IMR-90 (cell line): ENCODE data around the gene CMIP. TPM values are rescaled to one million over a fixed set of nuclear protein-coding genes. Genes with fewer than 3 reads are reported as not detected.

Source experiments
- ATAC-seq: fragments of 200-7000 bp; cut with Tn5 transposase; 2 replicates; pipeline ENCODE4 v1.9.1; 2020; ENCODE audit warnings: low read depth, mild to moderate bottlenecking, moderate library complexity
- BruUV-seq: library from RNA; stranded (reverse); fragments of 400-500 nt; replicated peaks from 2 replicates; lab custom pipeline; 2021; lab: Mats Ljungman, UMichigan
- CTCF ChIA-PET: fragments of 300-600 bp; formaldehyde crosslinking; extraction: SDS; loops from one replicate; lab custom pipeline; 2021; ENCODE audit warnings: antibody characterized with exemption; lab: Yijun Ruan, JAX
- POLR2A ChIA-PET: fragments of 300-600 bp; sonication (Branson Sonifier 250); formaldehyde crosslinking; loops from one replicate; lab custom pipeline; 2022; ENCODE audit warnings: antibody characterized with exemption; ENCODE audit not compliant: unreplicated experiment; lab: Charles Lee
- DNase-seq: peaks from one replicate; pipeline ENCODE4 v3.0.0; 2013
- H2AFZ ChIP-seq: replicated peaks from 2 replicates; pipeline ENCODE3; 2013; ENCODE audit warnings: low read length, mild to moderate bottlenecking; ENCODE audit not compliant: poor library complexity
- H2AK5ac ChIP-seq: 2 replicates; pipeline ENCODE4 v1.6.1; 2013; ENCODE audit warnings: low read depth, low read length, inconsistent platforms
- H2AK9ac ChIP-seq: replicated peaks from 2 replicates; pipeline ENCODE3; 2013; ENCODE audit warnings: mild to moderate bottlenecking, low read depth, low read length, moderate library complexity; ENCODE audit not compliant: poor library complexity
- H2BK120ac ChIP-seq: 2 replicates; pipeline ENCODE4 v1.6.1; 2013; ENCODE audit warnings: low read depth, low read length, inconsistent platforms
- H2BK15ac ChIP-seq: 3 replicates; pipeline ENCODE4 v1.6.1; 2013; ENCODE audit warnings: low read depth, low read length, inconsistent platforms
- H2BK20ac ChIP-seq: 2 replicates; pipeline ENCODE4 v1.6.1; 2013; ENCODE audit warnings: low read depth, mild to moderate bottlenecking, inconsistent platforms, low read length, moderate library complexity
- H2BK5ac ChIP-seq: 2 replicates; pipeline ENCODE4 v1.6.1; 2013; ENCODE audit warnings: mild to moderate bottlenecking, low read depth, low read length, inconsistent platforms; ENCODE audit not compliant: poor library complexity, severe bottlenecking
- H3K14ac ChIP-seq: replicated peaks from 2 replicates; pipeline ENCODE4 v1.6.1; 2013; ENCODE audit warnings: low read depth, low read length, inconsistent platforms
- H3K18ac ChIP-seq: 2 replicates; pipeline ENCODE4 v1.6.1; 2013; ENCODE audit warnings: low read depth, low read length, control low read depth
- H3K23ac ChIP-seq: 2 replicates; pipeline ENCODE4 v1.6.1; 2013; ENCODE audit warnings: low read depth, low read length, inconsistent platforms
- H3K27ac ChIP-seq: 2 replicates; pipeline ENCODE4 v1.5.1; 2013; ENCODE audit warnings: mild to moderate bottlenecking, control low read depth, low read length; ENCODE audit not compliant: insufficient read depth
- H3K27me3 ChIP-seq: 2 replicates; pipeline ENCODE4 v1.6.1; 2013; ENCODE audit warnings: low read length; ENCODE audit not compliant: control insufficient read depth, insufficient read depth
- H3K36me3 ChIP-seq: 2 replicates; pipeline ENCODE4 v1.6.1; 2013; ENCODE audit warnings: low read length, mixed read lengths; ENCODE audit not compliant: control insufficient read depth, insufficient read depth
- H3K4ac ChIP-seq: 2 replicates; pipeline ENCODE4 v1.6.1; 2013; ENCODE audit warnings: low read depth, low read length, inconsistent platforms
- H3K4me1 ChIP-seq: 2 replicates; pipeline ENCODE4 v1.6.1; 2013; ENCODE audit warnings: low read length, mixed read lengths; ENCODE audit not compliant: control insufficient read depth, insufficient read depth
- H3K4me2 ChIP-seq: 2 replicates; pipeline ENCODE4 v1.6.1; 2013; ENCODE audit warnings: low read depth, mild to moderate bottlenecking, control low read depth, low read length, moderate library complexity
- H3K4me3 ChIP-seq: 2 replicates; pipeline ENCODE4 v1.5.1; 2013; ENCODE audit warnings: low read depth, mild to moderate bottlenecking, control low read depth, low read length, moderate library complexity; ENCODE audit not compliant: insufficient read depth
- H3K56ac ChIP-seq: 2 replicates; pipeline ENCODE4 v1.6.1; 2013; ENCODE audit warnings: low read length, inconsistent platforms; ENCODE audit not compliant: insufficient read depth; ENCODE audit errors: extremely low read depth
- H3K79me1 ChIP-seq, 2 experiments: 2 replicates each; pipeline ENCODE4 v1.6.1; 2013; ENCODE audit warnings: low read length in 2 of 2, inconsistent platforms in 1 of 2, low read depth in 1 of 2
- H3K9ac ChIP-seq: 2 replicates; pipeline ENCODE4 v1.6.1; 2013; ENCODE audit warnings: low read depth, low read length, control low read depth
- H3K9me1 ChIP-seq: 2 replicates; pipeline ENCODE4 v1.6.1; 2013; ENCODE audit warnings: low read length, inconsistent platforms; ENCODE audit not compliant: insufficient read depth
- H3K9me3 ChIP-seq: 2 replicates; pipeline ENCODE4 v1.6.1; 2013; ENCODE audit warnings: low read length; ENCODE audit not compliant: control insufficient read depth, insufficient read depth
- H4K20me1 ChIP-seq: 2 replicates; pipeline ENCODE4 v1.6.1; 2013; ENCODE audit warnings: low read length, inconsistent platforms; ENCODE audit not compliant: insufficient read depth
- H4K5ac ChIP-seq: 2 replicates; pipeline ENCODE4 v1.6.1; 2013; ENCODE audit warnings: mild to moderate bottlenecking, low read depth, low read length, control low read depth
- H4K8ac ChIP-seq, 2 experiments: 2 replicates each; pipeline ENCODE4 v1.6.1; 2013; ENCODE audit warnings: low read depth in 2 of 2, low read length in 2 of 2, control low read depth in 1 of 2, inconsistent platforms in 1 of 2
- H4K91ac ChIP-seq: 2 replicates; pipeline ENCODE4 v1.6.1; 2013; ENCODE audit warnings: low read depth, low read length, inconsistent platforms; ENCODE audit not compliant: insufficient read depth
- BHLHE40 ChIP-seq: fragments of 150-350 bp; IDR thresholded peaks from 2 replicates; pipeline ENCODE4 v1.6.1; 2016; ENCODE audit warnings: mild to moderate bottlenecking, low read depth, low read length
- FOS ChIP-seq: fragments of 150-350 bp; IDR thresholded peaks from 2 replicates; pipeline ENCODE4 v1.6.1; 2016; ENCODE audit warnings: low read depth, low read length
- MAFK ChIP-seq: IDR thresholded peaks from 2 replicates; pipeline ENCODE4 v1.6.1; 2012; ENCODE audit warnings: low read depth, low read length, improper control_type of control experiment
- MAZ ChIP-seq: IDR thresholded peaks from 2 replicates; pipeline ENCODE4 v1.6.1; 2012; ENCODE audit warnings: low read depth, mild to moderate bottlenecking, low read length, improper control_type of control experiment, moderate library complexity, borderline replicate concordance
- MXI1 ChIP-seq: IDR thresholded peaks from 2 replicates; pipeline ENCODE4 v1.6.1; 2012; ENCODE audit warnings: low read depth, mild to moderate bottlenecking, low read length, moderate library complexity, borderline replicate concordance
- NFE2L2 ChIP-seq: fragments of 150-350 bp; IDR thresholded peaks from 2 replicates; pipeline ENCODE4 v1.6.1; 2016; ENCODE audit warnings: low read depth, mild to moderate bottlenecking, low read length
- POLR2A ChIP-seq: IDR thresholded peaks from 2 replicates; pipeline ENCODE4 v1.6.1; 2012; ENCODE audit warnings: mild to moderate bottlenecking, low read depth, low read length
- RAD21 ChIP-seq: IDR thresholded peaks from 2 replicates; pipeline ENCODE4 v1.6.1; 2012; ENCODE audit warnings: low read length, improper control_type of control experiment
- RCOR1 ChIP-seq: IDR thresholded peaks from 2 replicates; pipeline ENCODE4 v1.6.1; 2012; ENCODE audit warnings: mild to moderate bottlenecking, low read length, improper control_type of control experiment; ENCODE audit not compliant: insufficient replicate concordance
- RFX5 ChIP-seq: IDR thresholded peaks from 2 replicates; pipeline ENCODE4 v1.8.0; 2012; ENCODE audit warnings: low read depth, mild to moderate bottlenecking, low read length, moderate library complexity
- SMC3 ChIP-seq: fragments of 150-350 bp; IDR thresholded peaks from 2 replicates; pipeline ENCODE4 v1.6.1; 2016; ENCODE audit warnings: low read depth, mild to moderate bottlenecking, antibody characterized with exemption, low read length, moderate library complexity
- WGBS, 2 experiments: methylation state at CpG; one replicate each; pipeline versions ENCODE4 v1.1.5 to v1.1.7; 2013; ENCODE audit warnings: missing lambda C conversion rate in 2 of 2; ENCODE audit not compliant: insufficient read length in 1 of 2; ENCODE audit errors: extremely low coverage in 2 of 2; 5-methylcytosine and 5-hydroxymethylcytosine counted together
- dilution Hi-C: fragments of 300-500 bp; cut with HindIII; formaldehyde crosslinking; loops from one replicate; pipeline ENCODE4 v1.14.3; 2018; ENCODE audit warnings: low sequenced_read_pairs; ENCODE audit not compliant: unreplicated experiment
- in situ Hi-C: fragments of 300-500 bp; cut with MboI; formaldehyde crosslinking; loops from 3 replicates; pipeline ENCODE4 v1.14.3; 2019; ENCODE audit warnings: low sequenced_read_pairs, inconsistent platforms, mixed read lengths
- intact Hi-C: fragments of 100-400 bp; cut with micrococcal nuclease; formaldehyde crosslinking; loops from 2 replicates; pipeline ENCODE4 v1.10.0; 2022
- polyA plus RNA-seq, 3 experiments: library from polyadenylated mRNA; depleted of rRNA; stranded (reverse); fragments of >200 nt; gene quantifications; 2 replicates each; pipeline ENCODE4 v1.2.3, GENCODE V29; 2012; ENCODE audit warnings: low replicate concordance in 1 of 3
- total RNA-seq: library from RNA; depleted of rRNA; stranded (reverse); fragments of >200 nt; gene quantifications from 2 replicates; pipeline ENCODE4 v1.2.3, GENCODE V29; 2012
- TF ChIP-seq, protein P1 (sequence below): fragments of 150-350 bp; IDR thresholded peaks from 2 replicates; pipeline ENCODE4 v1.6.1; 2016; ENCODE audit warnings: low read depth, mild to moderate bottlenecking, low read length, moderate library complexity, borderline replicate concordance
- TF ChIP-seq, protein P2 (sequence below): conservative IDR thresholded peaks from 2 replicates; pipeline ENCODE4 v1.5.1; 2012; ENCODE audit warnings: mild to moderate bottlenecking, low read depth, low read length, improper control_type of control experiment

CMIP gene
- total and polyA plus RNA-seq, 2 of the 4 experiments (the other 2 are of a cell fraction) = 3.2 to 11.6 TPM

DNA sequence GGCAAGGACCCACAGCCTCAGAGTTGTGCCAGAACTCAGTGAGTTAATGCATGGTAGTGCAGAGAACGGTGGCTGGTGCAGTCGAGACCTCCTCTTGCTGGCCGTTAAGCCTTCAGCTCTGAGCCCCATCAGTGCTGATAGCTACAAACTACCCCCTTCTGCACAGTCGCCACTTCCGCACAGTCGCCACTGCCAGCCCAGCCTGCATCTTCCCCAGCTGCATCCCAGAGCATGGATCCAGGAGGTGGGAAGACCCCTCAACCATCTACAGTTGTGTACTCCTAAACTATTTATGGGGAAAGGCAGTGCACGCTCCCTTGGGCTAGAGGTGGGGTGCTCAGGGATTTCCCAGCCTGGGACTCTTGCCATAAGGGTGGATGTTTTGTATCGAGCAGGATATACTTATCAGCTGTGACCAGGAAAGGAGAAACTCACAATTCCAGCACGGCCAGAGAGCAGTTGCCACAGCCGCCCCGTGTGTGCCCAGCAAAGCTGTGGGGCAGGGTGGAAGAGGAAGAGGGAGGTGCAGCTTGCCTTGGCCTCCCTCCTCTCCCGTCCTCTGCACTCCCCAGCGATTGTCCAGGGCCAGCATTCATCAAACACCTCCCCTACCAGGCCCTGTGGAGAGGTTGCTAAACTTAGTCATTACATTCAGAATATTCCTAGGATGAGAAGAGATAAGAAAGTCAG lies 49.5 kb upstream of the CMIP start:
- no peak overlapping the region for H2AFZ ChIP-seq
- H3K18ac ChIP-seq = no peak overlapping the region
- no peak overlapping the region for H3K4me3 ChIP-seq
- no peak overlapping the region for H4K5ac ChIP-seq
- whole genome bisulfite sequencing, 2 experiments = no CpG with 5 or more reads among the region's 13 CpGs
- H3K79me1 ChIP-seq = no peaks in the 10 kb centered on the region; a peak in 1 of 4 replicates
- DNase-seq (no peak), ATAC-seq (no peak; the same call in 1 of the 2 replicates)
- H3K4me1 ChIP-seq = no peaks in the 10 kb centered on the region
- H4K8ac ChIP-seq = no peak overlapping the region
- H3K23ac ChIP-seq = no peak overlapping the region
- H3K4me2 ChIP-seq = no peak overlapping the region
- POLR2A ChIA-PET = no interaction called here
- CTCF ChIA-PET = no interaction called here
- H3K4ac ChIP-seq = no peak overlapping the region
- no peak overlapping the region for H3K56ac ChIP-seq
- H2BK5ac ChIP-seq = no peak overlapping the region
- TF ChIP-seq RAD21 (no peak), NFE2L2 (no peak), BHLHE40 (no peak), MXI1 (no peak), SMC3 (no peak), POLR2A (no peak), RCOR1 (no peak), MAZ (no peak), FOS (no peak), RFX5 (no peak), MAFK (no peak)
- TF ChIP-seq, protein P1, sequence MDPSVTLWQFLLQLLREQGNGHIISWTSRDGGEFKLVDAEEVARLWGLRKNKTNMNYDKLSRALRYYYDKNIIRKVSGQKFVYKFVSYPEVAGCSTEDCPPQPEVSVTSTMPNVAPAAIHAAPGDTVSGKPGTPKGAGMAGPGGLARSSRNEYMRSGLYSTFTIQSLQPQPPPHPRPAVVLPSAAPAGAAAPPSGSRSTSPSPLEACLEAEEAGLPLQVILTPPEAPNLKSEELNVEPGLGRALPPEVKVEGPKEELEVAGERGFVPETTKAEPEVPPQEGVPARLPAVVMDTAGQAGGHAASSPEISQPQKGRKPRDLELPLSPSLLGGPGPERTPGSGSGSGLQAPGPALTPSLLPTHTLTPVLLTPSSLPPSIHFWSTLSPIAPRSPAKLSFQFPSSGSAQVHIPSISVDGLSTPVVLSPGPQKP = no peak
- TF ChIP-seq, protein P2, sequence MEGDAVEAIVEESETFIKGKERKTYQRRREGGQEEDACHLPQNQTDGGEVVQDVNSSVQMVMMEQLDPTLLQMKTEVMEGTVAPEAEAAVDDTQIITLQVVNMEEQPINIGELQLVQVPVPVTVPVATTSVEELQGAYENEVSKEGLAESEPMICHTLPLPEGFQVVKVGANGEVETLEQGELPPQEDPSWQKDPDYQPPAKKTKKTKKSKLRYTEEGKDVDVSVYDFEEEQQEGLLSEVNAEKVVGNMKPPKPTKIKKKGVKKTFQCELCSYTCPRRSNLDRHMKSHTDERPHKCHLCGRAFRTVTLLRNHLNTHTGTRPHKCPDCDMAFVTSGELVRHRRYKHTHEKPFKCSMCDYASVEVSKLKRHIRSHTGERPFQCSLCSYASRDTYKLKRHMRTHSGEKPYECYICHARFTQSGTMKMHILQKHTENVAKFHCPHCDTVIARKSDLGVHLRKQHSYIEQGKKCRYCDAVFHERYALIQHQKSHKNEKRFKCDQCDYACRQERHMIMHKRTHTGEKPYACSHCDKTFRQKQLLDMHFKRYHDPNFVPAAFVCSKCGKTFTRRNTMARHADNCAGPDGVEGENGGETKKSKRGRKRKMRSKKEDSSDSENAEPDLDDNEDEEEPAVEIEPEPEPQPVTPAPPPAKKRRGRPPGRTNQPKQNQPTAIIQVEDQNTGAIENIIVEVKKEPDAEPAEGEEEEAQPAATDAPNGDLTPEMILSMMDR = no peak
- H4K20me1 ChIP-seq = no peaks in the 10 kb centered on the region
- no TSS peak for BruUV-seq
- H3K14ac ChIP-seq = no peak overlapping the region
- dilution Hi-C loops = no loop called here
- H2AK5ac ChIP-seq = no peak overlapping the region
- H3K9ac ChIP-seq = no peak overlapping the region
- intact Hi-C loops = no loop called here
- H3K9me3 ChIP-seq = peaks cover 4% of the 10 kb centered on the region; the same call in 1 of the 2 replicates
- H3K27me3 ChIP-seq = no peaks in the 10 kb centered on the region
- peak overlapping the region; percentile 1 for H2AK9ac ChIP-seq
- no peak overlapping the region for H2BK15ac ChIP-seq
- H3K36me3 ChIP-seq = no peaks in the 10 kb centered on the region; the same call in 1 of the 2 replicates
- H4K91ac ChIP-seq = no peak overlapping the region
- H3K27ac ChIP-seq = no peak overlapping the region
- H2BK20ac ChIP-seq = no peak overlapping the region
- H2BK120ac ChIP-seq = no peak overlapping the region
- H3K9me1 ChIP-seq = no peaks in the 10 kb centered on the region; the same call in 1 of the 2 replicates
- in situ Hi-C loops = no loop called here
